Measurements from ENCODE around the gene KCNK18.
A peak's percentile ranks its signal among the peaks of the same experiment; 100 is the strongest.

The KCNK18 gene

DNA sequence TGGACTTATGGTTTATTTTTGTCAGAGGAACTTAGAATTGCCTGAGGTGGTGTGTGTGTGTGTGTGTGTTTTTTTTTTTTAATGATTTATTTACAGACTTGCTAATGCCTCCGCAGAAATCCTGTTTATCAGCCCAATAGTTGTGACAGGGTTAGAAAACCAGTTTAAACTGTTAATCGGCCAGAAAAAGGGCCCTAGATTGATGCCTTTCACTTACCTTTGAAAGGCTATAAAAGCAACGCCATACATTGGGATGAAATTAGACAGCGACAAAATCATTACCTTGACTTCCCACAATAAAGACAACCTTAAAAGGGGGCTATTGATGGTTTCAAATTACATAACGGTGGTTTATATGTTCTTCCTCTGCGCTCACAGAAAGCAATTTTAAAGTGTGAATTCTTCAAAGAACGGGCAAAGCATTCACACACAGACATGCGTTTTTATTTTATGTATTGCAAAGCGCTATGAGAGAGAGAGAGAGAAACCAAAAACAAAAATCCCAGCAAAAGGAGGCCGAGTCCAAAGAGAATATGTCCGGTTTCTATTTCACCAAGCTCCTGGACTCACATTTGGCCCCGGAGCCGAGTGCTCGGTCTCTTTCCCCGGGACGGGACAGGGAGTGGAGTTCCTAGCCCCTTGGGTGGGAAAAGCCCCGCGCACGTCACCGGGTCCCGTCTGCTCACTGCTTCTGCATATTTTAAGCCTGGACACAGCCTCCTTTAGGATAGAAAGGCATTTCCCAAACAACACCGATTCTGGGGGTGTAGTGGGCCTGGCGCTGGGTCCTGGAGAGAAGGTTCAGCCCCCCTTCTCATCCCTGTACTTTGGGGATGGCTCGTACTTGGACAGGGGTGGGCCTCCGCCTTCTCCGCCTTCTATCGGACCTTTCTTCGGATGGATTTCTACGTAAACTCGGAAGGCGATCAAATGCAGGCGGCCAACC, 32.4 kb upstream of the KCNK18 start:
- no peak for ATAC-seq
- no peak for TF ChIP-seq CSDC2 (CRISPR knock-in tag; IDR thresholded peaks at IDR 0.05)
- TF ChIP-seq ZNF70 (CRISPR knock-in tag; IDR thresholded peaks at IDR 0.05), result no peak
- no peak for TF ChIP-seq BACH2 (CRISPR knock-in tag; IDR thresholded peaks at IDR 0.05; ENCODE audit: borderline replicate concordance)
- TF ChIP-seq, protein P1, sequence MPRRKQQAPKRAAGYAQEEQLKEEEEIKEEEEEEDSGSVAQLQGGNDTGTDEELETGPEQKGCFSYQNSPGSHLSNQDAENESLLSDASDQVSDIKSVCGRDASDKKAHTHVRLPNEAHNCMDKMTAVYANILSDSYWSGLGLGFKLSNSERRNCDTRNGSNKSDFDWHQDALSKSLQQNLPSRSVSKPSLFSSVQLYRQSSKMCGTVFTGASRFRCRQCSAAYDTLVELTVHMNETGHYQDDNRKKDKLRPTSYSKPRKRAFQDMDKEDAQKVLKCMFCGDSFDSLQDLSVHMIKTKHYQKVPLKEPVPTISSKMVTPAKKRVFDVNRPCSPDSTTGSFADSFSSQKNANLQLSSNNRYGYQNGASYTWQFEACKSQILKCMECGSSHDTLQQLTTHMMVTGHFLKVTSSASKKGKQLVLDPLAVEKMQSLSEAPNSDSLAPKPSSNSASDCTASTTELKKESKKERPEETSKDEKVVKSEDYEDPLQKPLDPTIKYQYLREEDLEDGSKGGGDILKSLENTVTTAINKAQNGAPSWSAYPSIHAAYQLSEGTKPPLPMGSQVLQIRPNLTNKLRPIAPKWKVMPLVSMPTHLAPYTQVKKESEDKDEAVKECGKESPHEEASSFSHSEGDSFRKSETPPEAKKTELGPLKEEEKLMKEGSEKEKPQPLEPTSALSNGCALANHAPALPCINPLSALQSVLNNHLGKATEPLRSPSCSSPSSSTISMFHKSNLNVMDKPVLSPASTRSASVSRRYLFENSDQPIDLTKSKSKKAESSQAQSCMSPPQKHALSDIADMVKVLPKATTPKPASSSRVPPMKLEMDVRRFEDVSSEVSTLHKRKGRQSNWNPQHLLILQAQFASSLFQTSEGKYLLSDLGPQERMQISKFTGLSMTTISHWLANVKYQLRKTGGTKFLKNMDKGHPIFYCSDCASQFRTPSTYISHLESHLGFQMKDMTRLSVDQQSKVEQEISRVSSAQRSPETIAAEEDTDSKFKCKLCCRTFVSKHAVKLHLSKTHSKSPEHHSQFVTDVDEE (CRISPR knock-in tag; IDR thresholded peaks at IDR 0.05), result no peak
- TF ChIP-seq, protein P2, sequence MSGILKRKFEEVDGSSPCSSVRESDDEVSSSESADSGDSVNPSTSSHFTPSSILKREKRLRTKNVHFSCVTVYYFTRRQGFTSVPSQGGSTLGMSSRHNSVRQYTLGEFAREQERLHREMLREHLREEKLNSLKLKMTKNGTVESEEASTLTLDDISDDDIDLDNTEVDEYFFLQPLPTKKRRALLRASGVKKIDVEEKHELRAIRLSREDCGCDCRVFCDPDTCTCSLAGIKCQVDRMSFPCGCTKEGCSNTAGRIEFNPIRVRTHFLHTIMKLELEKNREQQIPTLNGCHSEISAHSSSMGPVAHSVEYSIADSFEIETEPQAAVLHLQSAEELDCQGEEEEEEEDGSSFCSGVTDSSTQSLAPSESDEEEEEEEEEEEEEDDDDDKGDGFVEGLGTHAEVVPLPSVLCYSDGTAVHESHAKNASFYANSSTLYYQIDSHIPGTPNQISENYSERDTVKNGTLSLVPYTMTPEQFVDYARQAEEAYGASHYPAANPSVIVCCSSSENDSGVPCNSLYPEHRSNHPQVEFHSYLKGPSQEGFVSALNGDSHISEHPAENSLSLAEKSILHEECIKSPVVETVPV (CRISPR knock-in tag; IDR thresholded peaks at IDR 0.05), result no peak
- TF ChIP-seq GLIS3 (CRISPR knock-in tag; IDR thresholded peaks at IDR 0.05), result no peak
- no peak for TF ChIP-seq PPARA (CRISPR knock-in tag; IDR thresholded peaks at IDR 0.05; ENCODE audit: borderline replicate concordance)
- TF ChIP-seq TCF4 (CRISPR knock-in tag; IDR thresholded peaks at IDR 0.05; ENCODE audit: borderline replicate concordance), result no peak
- TF ChIP-seq ZNF8 (CRISPR knock-in tag; IDR thresholded peaks at IDR 0.05), result no peak
- no peak for TF ChIP-seq ZFP30 (CRISPR knock-in tag; IDR thresholded peaks at IDR 0.05)
- TF ChIP-seq ZC3H10 (CRISPR knock-in tag; IDR thresholded peaks at IDR 0.05), result no peak
- TF ChIP-seq, protein P3, sequence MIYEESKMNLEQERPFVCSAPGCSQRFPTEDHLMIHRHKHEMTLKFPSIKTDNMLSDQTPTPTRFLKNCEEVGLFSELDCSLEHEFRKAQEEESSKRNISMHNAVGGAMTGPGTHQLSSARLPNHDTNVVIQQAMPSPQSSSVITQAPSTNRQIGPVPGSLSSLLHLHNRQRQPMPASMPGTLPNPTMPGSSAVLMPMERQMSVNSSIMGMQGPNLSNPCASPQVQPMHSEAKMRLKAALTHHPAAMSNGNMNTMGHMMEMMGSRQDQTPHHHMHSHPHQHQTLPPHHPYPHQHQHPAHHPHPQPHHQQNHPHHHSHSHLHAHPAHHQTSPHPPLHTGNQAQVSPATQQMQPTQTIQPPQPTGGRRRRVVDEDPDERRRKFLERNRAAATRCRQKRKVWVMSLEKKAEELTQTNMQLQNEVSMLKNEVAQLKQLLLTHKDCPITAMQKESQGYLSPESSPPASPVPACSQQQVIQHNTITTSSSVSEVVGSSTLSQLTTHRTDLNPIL (CRISPR knock-in tag; IDR thresholded peaks at IDR 0.05; ENCODE audit: low read depth), result no peak
- no peak for TF ChIP-seq OSR1 (CRISPR knock-in tag; IDR thresholded peaks at IDR 0.05)
- no peak for TF ChIP-seq ARNTL (CRISPR knock-in tag; IDR thresholded peaks at IDR 0.05; ENCODE audit: borderline replicate concordance, low read depth)
- TF ChIP-seq ZFP3 (CRISPR knock-in tag; IDR thresholded peaks at IDR 0.05), result no peak

DNA sequence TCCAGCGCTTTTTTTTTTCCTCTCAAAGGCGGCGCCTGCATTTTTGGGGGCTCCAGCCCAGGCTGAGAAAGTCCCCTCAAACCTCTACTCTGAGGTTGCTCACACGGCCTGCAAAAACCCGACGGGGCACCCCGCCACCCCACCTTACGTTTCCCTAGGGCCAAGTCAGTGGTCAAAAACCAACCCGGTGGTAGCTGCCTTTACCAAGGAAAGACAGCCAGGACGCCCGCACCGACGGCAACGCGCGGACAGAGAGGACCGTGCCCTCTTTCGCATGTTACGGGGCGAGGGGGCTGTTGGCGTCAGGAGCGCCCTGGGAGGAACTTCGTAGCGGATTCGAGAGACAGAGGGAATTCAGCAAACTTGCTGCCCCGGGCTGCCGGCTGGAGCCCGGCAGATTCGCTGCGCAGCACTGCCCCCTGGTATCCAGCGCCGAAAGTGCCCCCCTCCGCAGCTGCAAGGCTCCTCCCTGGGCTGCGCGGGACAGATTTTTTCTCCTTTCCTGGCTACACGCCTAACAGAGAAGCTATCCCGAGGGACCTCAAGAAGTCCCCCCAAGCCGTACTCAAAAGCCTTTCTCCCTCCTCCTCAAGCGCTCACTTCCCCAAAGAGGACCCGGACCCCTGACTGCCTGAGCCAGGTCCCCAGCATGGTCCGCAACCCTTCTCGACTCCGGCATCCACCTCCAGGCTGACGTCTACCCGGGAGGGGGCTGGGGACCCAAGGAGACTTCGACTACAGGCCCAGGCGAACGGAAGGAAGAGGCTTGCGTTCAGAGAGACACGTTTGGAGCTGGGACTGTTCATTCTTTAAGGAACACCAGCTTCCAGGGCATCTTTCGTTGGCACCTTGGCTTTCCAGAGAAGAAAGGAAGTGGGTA, 31.5 kb upstream of the KCNK18 start:
- TF ChIP-seq ZC3H10 (CRISPR knock-in tag; IDR thresholded peaks at IDR 0.05) (no peak), ZNF70 (CRISPR knock-in tag; IDR thresholded peaks at IDR 0.05) (no peak), CSDC2 (CRISPR knock-in tag; IDR thresholded peaks at IDR 0.05) (no peak), SNAI2 (CRISPR knock-in tag; IDR thresholded peaks at IDR 0.05) (no peak), TCF4 (CRISPR knock-in tag; IDR thresholded peaks at IDR 0.05; ENCODE audit: borderline replicate concordance) (no peak), RARB (CRISPR knock-in tag; IDR thresholded peaks at IDR 0.05) (no peak), PPARA (CRISPR knock-in tag; IDR thresholded peaks at IDR 0.05; ENCODE audit: borderline replicate concordance) (no peak), ZFP30 (CRISPR knock-in tag; IDR thresholded peaks at IDR 0.05) (no peak), ZNF565 (CRISPR knock-in tag; conservative IDR thresholded peaks at IDR 0.05; ENCODE audit: low read depth) (no peak), GLIS3 (CRISPR knock-in tag; IDR thresholded peaks at IDR 0.05) (no peak), ARNTL (CRISPR knock-in tag; IDR thresholded peaks at IDR 0.05; ENCODE audit: borderline replicate concordance, low read depth) (no peak), BACH2 (CRISPR knock-in tag; IDR thresholded peaks at IDR 0.05; ENCODE audit: borderline replicate concordance) (no peak), ISL1 (CRISPR knock-in tag; IDR thresholded peaks at IDR 0.05) (no peak)
- TF ChIP-seq, protein P2 (CRISPR knock-in tag; IDR thresholded peaks at IDR 0.05), result no peak
- TF ChIP-seq, protein P4, sequence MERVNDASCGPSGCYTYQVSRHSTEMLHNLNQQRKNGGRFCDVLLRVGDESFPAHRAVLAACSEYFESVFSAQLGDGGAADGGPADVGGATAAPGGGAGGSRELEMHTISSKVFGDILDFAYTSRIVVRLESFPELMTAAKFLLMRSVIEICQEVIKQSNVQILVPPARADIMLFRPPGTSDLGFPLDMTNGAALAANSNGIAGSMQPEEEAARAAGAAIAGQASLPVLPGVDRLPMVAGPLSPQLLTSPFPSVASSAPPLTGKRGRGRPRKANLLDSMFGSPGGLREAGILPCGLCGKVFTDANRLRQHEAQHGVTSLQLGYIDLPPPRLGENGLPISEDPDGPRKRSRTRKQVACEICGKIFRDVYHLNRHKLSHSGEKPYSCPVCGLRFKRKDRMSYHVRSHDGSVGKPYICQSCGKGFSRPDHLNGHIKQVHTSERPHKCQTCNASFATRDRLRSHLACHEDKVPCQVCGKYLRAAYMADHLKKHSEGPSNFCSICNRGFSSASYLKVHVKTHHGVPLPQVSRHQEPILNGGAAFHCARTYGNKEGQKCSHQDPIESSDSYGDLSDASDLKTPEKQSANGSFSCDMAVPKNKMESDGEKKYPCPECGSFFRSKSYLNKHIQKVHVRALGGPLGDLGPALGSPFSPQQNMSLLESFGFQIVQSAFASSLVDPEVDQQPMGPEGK (CRISPR knock-in tag; IDR thresholded peaks at IDR 0.05; ENCODE audit: borderline replicate concordance), result no peak
- TF ChIP-seq, protein P3 (CRISPR knock-in tag; IDR thresholded peaks at IDR 0.05; ENCODE audit: low read depth), result no peak
- TF ChIP-seq, protein P5, sequence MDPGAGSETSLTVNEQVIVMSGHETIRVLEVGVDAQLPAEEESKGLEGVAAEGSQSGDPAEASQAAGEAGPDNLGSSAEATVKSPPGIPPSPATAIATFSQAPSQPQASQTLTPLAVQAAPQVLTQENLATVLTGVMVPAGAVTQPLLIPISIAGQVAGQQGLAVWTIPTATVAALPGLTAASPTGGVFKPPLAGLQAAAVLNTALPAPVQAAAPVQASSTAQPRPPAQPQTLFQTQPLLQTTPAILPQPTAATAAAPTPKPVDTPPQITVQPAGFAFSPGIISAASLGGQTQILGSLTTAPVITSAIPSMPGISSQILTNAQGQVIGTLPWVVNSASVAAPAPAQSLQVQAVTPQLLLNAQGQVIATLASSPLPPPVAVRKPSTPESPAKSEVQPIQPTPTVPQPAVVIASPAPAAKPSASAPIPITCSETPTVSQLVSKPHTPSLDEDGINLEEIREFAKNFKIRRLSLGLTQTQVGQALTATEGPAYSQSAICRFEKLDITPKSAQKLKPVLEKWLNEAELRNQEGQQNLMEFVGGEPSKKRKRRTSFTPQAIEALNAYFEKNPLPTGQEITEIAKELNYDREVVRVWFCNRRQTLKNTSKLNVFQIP (CRISPR knock-in tag; IDR thresholded peaks at IDR 0.05; ENCODE audit: borderline replicate concordance, low read depth), result no peak
- ATAC-seq, result peak; percentile 81
